GM19351 (cell line): ENCODE measurements around the gene FAP.
A peak's percentile ranks its signal among the peaks of the same experiment; 100 is the strongest.

ENCODE experiments used
- ATAC-seq: cut with Tn5 transposase; IDR thresholded peaks from one replicate; pipeline ENCODE4 v1.9.1; 2021; ENCODE audit warnings: mild to moderate bottlenecking, moderate library complexity; ENCODE audit not compliant: unreplicated experiment

Gene FAP

DNA sequence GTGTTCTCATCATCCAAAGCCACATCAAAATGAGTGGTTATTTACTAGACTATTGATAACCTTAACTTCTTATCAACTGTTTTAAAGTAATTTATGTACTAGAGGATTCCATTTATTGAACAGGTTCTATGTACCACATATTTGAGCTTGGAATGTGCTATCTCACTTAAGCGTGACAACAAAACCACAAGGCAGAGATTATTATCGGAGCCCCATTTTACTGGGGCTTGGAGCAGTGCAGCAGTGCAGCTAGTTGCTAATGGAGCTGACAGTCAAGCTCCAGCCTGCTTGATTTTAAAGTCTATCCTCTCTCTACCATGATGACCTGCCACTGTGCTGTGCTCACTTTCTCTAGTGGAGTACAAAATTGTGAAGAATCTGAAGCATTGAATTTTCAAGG, 115.8 kb downstream of the FAP start:
- no peak for ATAC-seq

DNA sequence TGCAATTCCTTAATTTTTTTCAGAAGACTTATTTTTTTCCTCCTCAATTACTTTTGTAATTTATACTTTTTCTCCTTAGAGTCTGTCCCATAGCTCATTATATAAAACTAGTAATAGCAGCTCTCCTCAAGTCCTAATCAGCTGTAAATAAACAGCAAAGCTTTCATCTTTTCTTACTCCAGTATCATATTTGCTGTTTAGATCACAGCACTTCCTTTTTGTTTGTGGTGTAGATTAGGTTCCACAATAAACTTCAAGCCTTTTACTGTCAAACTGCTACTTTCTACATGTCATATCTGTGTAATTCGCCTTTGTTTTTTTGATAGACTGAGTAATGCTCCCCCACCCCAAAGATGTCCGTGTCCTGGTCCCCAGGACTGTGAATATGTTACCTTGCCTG, 116.7 kb downstream of the FAP start:
- ATAC-seq = peak; percentile 28

DNA sequence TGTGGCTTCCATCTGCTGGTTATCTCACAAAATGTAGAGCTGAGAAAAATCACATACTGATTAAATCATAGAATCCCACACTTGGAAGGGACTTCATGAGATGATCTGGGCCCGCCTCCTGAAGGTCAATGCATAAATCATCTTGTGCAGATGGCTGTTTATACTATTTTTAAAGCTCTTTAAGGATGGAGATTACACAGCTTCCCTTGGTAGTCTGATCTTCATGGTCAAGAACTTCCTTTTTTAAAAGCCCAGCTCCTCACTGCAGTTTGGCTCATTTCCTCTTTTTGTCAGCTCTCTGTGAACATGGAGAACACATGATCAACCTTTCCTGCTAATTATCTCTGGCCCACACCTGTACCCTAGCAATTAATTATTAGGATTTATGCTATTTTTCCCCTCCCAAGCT, 117.1 kb downstream of the FAP start:
- peak; percentile 96 for ATAC-seq

DNA sequence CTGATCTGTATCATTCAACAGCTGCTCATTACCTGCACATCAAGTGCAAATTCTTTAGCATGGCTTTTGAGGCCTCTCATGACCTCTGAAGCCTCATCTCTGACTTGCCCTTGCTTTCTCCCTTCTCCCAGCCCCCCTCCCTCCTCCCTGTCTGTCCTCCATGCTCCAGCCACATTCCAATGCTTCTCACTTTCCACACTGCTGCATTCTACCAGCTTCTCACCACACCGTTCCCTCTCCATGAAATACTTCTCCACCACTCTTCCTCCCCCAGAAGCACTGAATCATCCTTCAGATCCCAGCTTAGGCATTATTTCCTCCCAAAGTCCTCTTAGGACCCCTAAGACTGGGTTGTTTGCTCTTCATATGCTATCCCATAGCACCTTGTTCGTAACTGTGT, 118.1 kb downstream of the FAP start:
- ATAC-seq = no peak

DNA sequence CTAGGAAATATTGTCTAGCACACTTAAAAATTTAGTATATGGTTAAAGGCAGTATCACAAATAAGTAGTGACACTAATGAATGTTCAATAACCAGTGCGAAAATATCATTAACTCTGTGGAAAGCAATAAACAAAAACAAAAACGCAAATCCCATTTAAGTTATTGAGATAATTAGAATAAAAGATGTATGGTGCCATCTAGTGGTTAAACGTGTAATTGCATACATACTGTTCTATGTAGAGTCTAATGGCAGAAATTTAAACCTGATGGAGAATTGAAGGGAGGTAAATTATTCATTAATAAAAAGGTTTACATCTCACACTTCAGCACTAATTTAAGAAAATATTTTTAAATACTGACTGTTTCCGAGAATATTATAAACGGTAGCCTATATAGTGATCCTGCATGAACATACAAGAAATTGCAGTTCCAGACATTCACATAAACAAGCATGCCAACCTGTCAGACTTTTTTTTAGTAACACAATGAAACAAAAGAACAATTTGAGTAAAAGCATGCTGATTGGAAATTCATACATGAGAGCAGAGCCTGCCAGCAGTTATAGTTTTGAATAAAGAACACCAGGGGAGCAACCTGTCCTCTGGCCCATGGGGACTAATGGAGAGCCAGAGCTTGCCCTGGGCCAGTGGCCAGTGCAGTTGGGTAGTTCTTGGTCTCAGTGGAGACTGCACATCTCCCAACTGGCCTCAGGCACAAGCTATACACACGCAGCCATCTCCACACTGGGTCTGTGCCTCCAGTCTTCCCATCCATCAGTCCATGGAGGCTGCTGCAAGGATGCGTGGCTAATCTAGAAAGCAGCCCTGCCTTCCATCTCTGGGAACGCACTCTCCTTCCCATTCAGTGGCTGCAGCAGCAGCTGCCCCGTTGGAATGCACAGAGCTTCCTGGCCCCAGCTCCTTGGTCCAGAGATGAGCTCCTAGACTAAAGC, 119.2 kb downstream of the FAP start:
- ATAC-seq = peak; percentile 33
